Epithelial cell of alveolus of lung (primary cell): ENCODE data around the gene CDH23. TPM values are rescaled to one million over a fixed set of nuclear protein-coding genes. Genes with fewer than 3 reads are reported as not detected.

ENCODE experiments used
- total RNA-seq: library from RNA; depleted of rRNA; stranded (reverse); fragments of >200 nt; gene quantifications from 2 replicates; pipeline ENCODE4 v1.2.1, GENCODE V29; 2015

CDH23 gene
- total RNA-seq: not detected in 2 replicates

GRCh38 chr10:71396711-71397295, at the start of gene CDH23:
TSS of gene CDH23 (plus strand) at chr10:71396920. CDS start at chr10:71439832, 42,912 bp downstream.

GRCh38 chr10:71719464-71720201, 322.9 kb downstream of the CDH23 start, which contains the start of gene C10orf105:
TSS of gene C10orf105 (minus strand) at chr10:71719778. CDS start at chr10:71716337, 3,441 bp downstream.

GRCh38 chr10:71773221-71773971, 376.7 kb downstream of the CDH23 start, which contains the start of gene VSIR:
TSS of gene VSIR (minus strand) at chr10:71773520. CDS start at chr10:71773439, 81 bp downstream.

GRCh38 chr10:71850743-71851464, 454.2 kb downstream of the CDH23 start, which contains the start of gene PSAP:
TSS of gene PSAP (minus strand) at chr10:71851251. CDS start at chr10:71851221, 30 bp downstream.

Other genes starting within 250 kb of the CDH23 start
- gene UNC5B, start 184.3 kb upstream of the CDH23 start, total RNA-seq: 9.8 and 35.6 TPM in 2 replicates
- gene SLC29A3, start 77.7 kb upstream of the CDH23 start, total RNA-seq: 3.9 and 4.8 TPM in 2 replicates